Ammon's horn (tissue), 1 donor: ENCODE data around the gene JAK1.

ENCODE experiments used
- DNase-seq: peaks from one replicate; pipeline ENCODE4 v3.0.0-alpha.2; 2016; ENCODE audit warnings: low spot score

The JAK1 gene

GRCh38 chr1:64866689-64867088 is 99.7 kb downstream of the JAK1 start:
- DNase-seq: no peak

GRCh38 chr1:64865105-64865757 is 101.1 kb downstream of the JAK1 start:
- DNase-seq: no peak

- DNase-seq: peak; percentile 66
These were observed 102.1 kb downstream of the JAK1 start for GRCh38 chr1:64864018-64864940.

- no peak for DNase-seq
These were observed 104.7 kb downstream of the JAK1 start for GRCh38 chr1:64861611-64862010.

- no peak for DNase-seq
These were observed 109.0 kb downstream of the JAK1 start for GRCh38 chr1:64857347-64857746.

- no peak for DNase-seq
These were observed 109.8 kb downstream of the JAK1 start for GRCh38 chr1:64856553-64856952.

GRCh38 chr1:64855557-64855956 is 110.8 kb downstream of the JAK1 start:
- no peak for DNase-seq

- no peak for DNase-seq
These were observed 111.7 kb downstream of the JAK1 start for GRCh38 chr1:64854674-64855073.

GRCh38 chr1:64851664-64852063 is 114.7 kb downstream of the JAK1 start:
- no peak for DNase-seq

GRCh38 chr1:64850846-64851245 is 115.5 kb downstream of the JAK1 start:
- DNase-seq: no peak

GRCh38 chr1:64849942-64850341 is 116.4 kb downstream of the JAK1 start:
- no peak for DNase-seq

- no peak for DNase-seq
These were observed 117.5 kb downstream of the JAK1 start for GRCh38 chr1:64848803-64849202.

GRCh38 chr1:64848136-64848535 is 118.2 kb downstream of the JAK1 start:
- no peak for DNase-seq

- no peak for DNase-seq
These were observed 118.7 kb downstream of the JAK1 start for GRCh38 chr1:64847666-64848065.

GRCh38 chr1:64846573-64847430 is 119.5 kb downstream of the JAK1 start:
- DNase-seq: no peak

GRCh38 chr1:64845831-64846425 is 120.4 kb downstream of the JAK1 start:
- DNase-seq: no peak

- DNase-seq: no peak
These were observed 121.7 kb downstream of the JAK1 start for GRCh38 chr1:64844609-64845008.

GRCh38 chr1:64844175-64844574 is 122.2 kb downstream of the JAK1 start:
- no peak for DNase-seq

GRCh38 chr1:64843675-64844074 is 122.7 kb downstream of the JAK1 start:
- DNase-seq: no peak

- DNase-seq: no peak
These were observed 124.1 kb downstream of the JAK1 start for GRCh38 chr1:64842224-64842623.

GRCh38 chr1:64841330-64842065 is 124.9 kb downstream of the JAK1 start:
- no peak for DNase-seq
